ENCODE results near the gene TCF7L1. TPM values are rescaled to one million over a fixed set of nuclear protein-coding genes. Genes with fewer than 3 reads are reported as not detected.

TCF7L1 gene
- total RNA-seq, 1 experiment from 2014 or later, result 1.1 TPM

GRCh38 chr2:85175369-85176299 is 42.4 kb downstream of the TCF7L1 start:
- no peak for DNase-seq (ENCODE audit: unreplicated experiment)
- H3K4me1 Mint-ChIP-seq (ENCODE audit: insufficient read depth, unreplicated experiment), result no peaks in the 10 kb centered on the region
- intact Hi-C loops (cut with micrococcal nuclease), result no loop called here
- no peaks in the 10 kb centered on the region for H3K27me3 Mint-ChIP-seq (ENCODE audit: insufficient read depth, unreplicated experiment)
- POLR2A ChIA-PET, result interaction anchor here (0.8 kb wide), 1 partner anchor 112 kb away, joined by 3 read pairs; no protein-coding TSS in a partner anchor
- H3K36me3 Mint-ChIP-seq (ENCODE audit: insufficient read depth, unreplicated experiment), result no peaks in the 10 kb centered on the region
- CTCF ChIA-PET, result no interaction called here
- H3K4me3 Mint-ChIP-seq (ENCODE audit: unreplicated experiment), result no peak overlapping the region
- H3K9me3 Mint-ChIP-seq (ENCODE audit: unreplicated experiment), result no peaks in the 10 kb centered on the region
- no TSS peak for BruUV-seq (replicated peaks)
- TF ChIP-seq, protein P1, sequence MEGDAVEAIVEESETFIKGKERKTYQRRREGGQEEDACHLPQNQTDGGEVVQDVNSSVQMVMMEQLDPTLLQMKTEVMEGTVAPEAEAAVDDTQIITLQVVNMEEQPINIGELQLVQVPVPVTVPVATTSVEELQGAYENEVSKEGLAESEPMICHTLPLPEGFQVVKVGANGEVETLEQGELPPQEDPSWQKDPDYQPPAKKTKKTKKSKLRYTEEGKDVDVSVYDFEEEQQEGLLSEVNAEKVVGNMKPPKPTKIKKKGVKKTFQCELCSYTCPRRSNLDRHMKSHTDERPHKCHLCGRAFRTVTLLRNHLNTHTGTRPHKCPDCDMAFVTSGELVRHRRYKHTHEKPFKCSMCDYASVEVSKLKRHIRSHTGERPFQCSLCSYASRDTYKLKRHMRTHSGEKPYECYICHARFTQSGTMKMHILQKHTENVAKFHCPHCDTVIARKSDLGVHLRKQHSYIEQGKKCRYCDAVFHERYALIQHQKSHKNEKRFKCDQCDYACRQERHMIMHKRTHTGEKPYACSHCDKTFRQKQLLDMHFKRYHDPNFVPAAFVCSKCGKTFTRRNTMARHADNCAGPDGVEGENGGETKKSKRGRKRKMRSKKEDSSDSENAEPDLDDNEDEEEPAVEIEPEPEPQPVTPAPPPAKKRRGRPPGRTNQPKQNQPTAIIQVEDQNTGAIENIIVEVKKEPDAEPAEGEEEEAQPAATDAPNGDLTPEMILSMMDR (IDR thresholded peaks at IDR 0.05; ENCODE audit: unreplicated experiment), result no peak
- H3K27ac Mint-ChIP-seq (ENCODE audit: low read depth, unreplicated experiment), result no peak overlapping the region

GRCh38 chr2:85177031-85177824 is 44.0 kb downstream of the TCF7L1 start:
- DNase-seq (ENCODE audit: unreplicated experiment), result no peak
- Mint-ChIP-seq H3K4me3 (ENCODE audit: unreplicated experiment) (no peak overlapping the region), H3K27ac (ENCODE audit: low read depth, unreplicated experiment) (no peak overlapping the region), H3K9me3 (ENCODE audit: unreplicated experiment) (no peaks in the 10 kb centered on the region), H3K27me3 (ENCODE audit: insufficient read depth, unreplicated experiment) (no peaks in the 10 kb centered on the region), H3K4me1 (ENCODE audit: insufficient read depth, unreplicated experiment) (no peaks in the 10 kb centered on the region), H3K36me3 (ENCODE audit: insufficient read depth, unreplicated experiment) (no peaks in the 10 kb centered on the region)
- POLR2A ChIA-PET, result no interaction called here
- TF ChIP-seq, protein P1 (IDR thresholded peaks at IDR 0.05; ENCODE audit: unreplicated experiment), result no peak
- BruUV-seq (replicated peaks), result no TSS peak
- CTCF ChIA-PET, result interaction anchor here (0.8 kb wide), 1 partner anchor 161 kb away, joined by 7 read pairs; no protein-coding TSS in a partner anchor
- intact Hi-C loops (cut with micrococcal nuclease), result no loop called here

DNA sequence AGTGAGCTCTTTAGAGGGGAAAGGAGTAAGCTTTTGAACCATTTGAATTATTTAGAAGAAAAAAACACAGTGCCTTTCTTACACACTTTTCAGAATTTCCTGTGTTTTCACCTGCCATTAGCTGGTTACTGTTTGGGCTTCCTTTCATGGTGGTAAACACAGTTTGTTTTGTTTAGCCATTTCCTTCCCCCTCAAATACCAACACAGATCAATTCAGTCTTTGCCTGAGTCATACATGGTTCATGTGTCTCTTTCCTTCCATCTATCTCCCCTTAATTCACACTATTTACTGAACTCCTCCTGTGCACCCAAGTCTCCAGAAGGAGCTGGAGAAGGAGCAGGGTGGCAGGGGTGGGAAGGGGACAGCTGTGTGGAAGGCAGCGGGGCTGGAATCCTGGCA is 45.0 kb downstream of the TCF7L1 start:
- Mint-ChIP-seq H3K27ac (ENCODE audit: low read depth, unreplicated experiment) (no peak overlapping the region), H3K4me3 (ENCODE audit: unreplicated experiment) (no peak overlapping the region), H3K4me1 (ENCODE audit: insufficient read depth, unreplicated experiment) (no peaks in the 10 kb centered on the region), H3K9me3 (ENCODE audit: unreplicated experiment) (no peaks in the 10 kb centered on the region), H3K36me3 (ENCODE audit: insufficient read depth, unreplicated experiment) (no peaks in the 10 kb centered on the region), H3K27me3 (ENCODE audit: insufficient read depth, unreplicated experiment) (no peaks in the 10 kb centered on the region)
- ChIA-PET CTCF (interaction anchor here (0.8 kb wide), 1 partner anchor 162 kb away, joined by 7 read pairs; no protein-coding TSS in a partner anchor), POLR2A (no interaction called here)
- intact Hi-C loops (cut with micrococcal nuclease), result no loop called here
- TF ChIP-seq, protein P1 (IDR thresholded peaks at IDR 0.05; ENCODE audit: unreplicated experiment), result no peak
- BruUV-seq (replicated peaks), result no TSS peak
- no peak for DNase-seq (ENCODE audit: unreplicated experiment)

- intact Hi-C loops (cut with micrococcal nuclease), result no loop called here
- H3K4me1 Mint-ChIP-seq (ENCODE audit: insufficient read depth, unreplicated experiment), result no peaks in the 10 kb centered on the region
- TF ChIP-seq, protein P1 (IDR thresholded peaks at IDR 0.05; ENCODE audit: unreplicated experiment), result no peak
- ChIA-PET CTCF (interaction anchor here (1.1 to 1.3 kb wide), 2 partner anchors 10 to 119 kb away, joined by 3 to 6 read pairs; no protein-coding TSS in a partner anchor), POLR2A (interaction anchor here (0.6 kb wide), 1 partner anchor 97 kb away, joined by 3 read pairs; no protein-coding TSS in a partner anchor)
- no peak overlapping the region for H3K27ac Mint-ChIP-seq (ENCODE audit: low read depth, unreplicated experiment)
- H3K9me3 Mint-ChIP-seq (ENCODE audit: unreplicated experiment), result no peaks in the 10 kb centered on the region
- no peaks in the 10 kb centered on the region for H3K36me3 Mint-ChIP-seq (ENCODE audit: insufficient read depth, unreplicated experiment)
- BruUV-seq (replicated peaks), result no TSS peak
- no peak overlapping the region for H3K4me3 Mint-ChIP-seq (ENCODE audit: unreplicated experiment)
- no peaks in the 10 kb centered on the region for H3K27me3 Mint-ChIP-seq (ENCODE audit: insufficient read depth, unreplicated experiment)
- no peak for DNase-seq (ENCODE audit: unreplicated experiment)
Observed at GRCh38 chr2:85178980-85179411, 45.8 kb downstream of the TCF7L1 start.
